GM12878 (cell line): ENCODE data around the gene SULF2. TPM values are rescaled to one million over a fixed set of nuclear protein-coding genes. Genes with fewer than 3 reads are reported as not detected.
A peak's percentile ranks its signal among the peaks of the same experiment; 100 is the strongest.

ENCODE experiments used
- ATAC-seq: fragments of 200-7000 bp; cut with Tn5 transposase; 3 replicates; pipeline ENCODE4 v1.9.1; 2020; ENCODE audit warnings: mild to moderate bottlenecking, moderate library complexity
- BruUV-seq: library from RNA; stranded (reverse); fragments of 400-500 nt; replicated peaks from 2 replicates; lab custom pipeline; 2021; lab: Mats Ljungman, UMichigan
- CTCF ChIA-PET: fragments of 300-600 bp; sonication (Branson Sonifier 250); formaldehyde crosslinking; extraction: SDS; loops from one replicate; lab custom pipeline; 2021; ENCODE audit warnings: inconsistent platforms; lab: Yijun Ruan, JAX
- POLR2A ChIA-PET: fragments of 350-600 bp; formaldehyde crosslinking; extraction: SDS; loops from one replicate; lab custom pipeline; 2021; ENCODE audit warnings: inconsistent platforms; lab: Charles Lee
- RAD21 ChIA-PET: fragments of 300-600 bp; sonication (Branson Sonifier 250); formaldehyde crosslinking; loops from one replicate; lab custom pipeline; 2023; ENCODE audit warnings: antibody characterized with exemption; ENCODE audit not compliant: unreplicated experiment; lab: Charles Lee
- SMC1A ChIA-PET: fragments of 300-600 bp; sonication (Branson Sonifier 250); formaldehyde crosslinking; loops from one replicate; lab custom pipeline; 2023; ENCODE audit not compliant: unreplicated experiment, uncharacterized antibody; lab: Charles Lee
- DNase-seq: peaks from one replicate; pipeline ENCODE4 v3.0.0-alpha.2; 2011; ENCODE audit warnings: low read depth, low spot score
- FAIRE-seq: peaks from 3 replicates; lab custom pipeline; 2011; peaks lifted over from hg19 to GRCh38; lab: Jason Lieb, UNC
- H2AFZ ChIP-seq: 2 replicates; pipeline ENCODE4 v1.6.0; 2011; ENCODE audit warnings: low read depth, low read length, control low read depth; ENCODE audit not compliant: control insufficient read depth
- H3K27ac ChIP-seq: 2 replicates; pipeline ENCODE4 v1.5.1; 2011; ENCODE audit warnings: control low read depth; ENCODE audit not compliant: control insufficient read depth, insufficient read depth
- H3K27me3 ChIP-seq, 2 experiments: replicated peaks in 1 of 2; 2 replicates each; pipeline versions ENCODE4 v1.6.0 to v1.6.1; 2011; ENCODE audit warnings: low read length in 1 of 2; ENCODE audit not compliant: control insufficient read depth in 2 of 2, insufficient read depth in 2 of 2
- H3K36me3 ChIP-seq, 2 experiments: 2 replicates each; pipeline ENCODE4 v1.5.1; 2011; ENCODE audit warnings: low read length in 1 of 2; ENCODE audit not compliant: control insufficient read depth in 2 of 2, insufficient read depth in 2 of 2
- H3K4me1 ChIP-seq: 2 replicates; pipeline ENCODE4 v1.6.1; 2011; ENCODE audit warnings: mild to moderate bottlenecking, low read length, moderate library complexity, mixed read lengths; ENCODE audit not compliant: control insufficient read depth, insufficient read depth
- H3K4me2 ChIP-seq: 2 replicates; pipeline ENCODE4 v1.6.0; 2011; ENCODE audit warnings: control low read depth; ENCODE audit not compliant: control insufficient read depth, insufficient read depth
- H3K4me3 ChIP-seq: fragments of 200-600 bp; sonication (generic); 2 replicates; pipeline ENCODE4 v1.5.1; 2016
- H3K79me2 ChIP-seq: 2 replicates; pipeline ENCODE4 v1.6.0; 2011; ENCODE audit warnings: low read length; ENCODE audit not compliant: control insufficient read depth, insufficient read depth
- H3K9ac ChIP-seq: 2 replicates; pipeline ENCODE4 v1.8.0; 2011; ENCODE audit warnings: low read length, control low read depth, mixed read lengths; ENCODE audit not compliant: control insufficient read depth, insufficient read depth
- H3K9me3 ChIP-seq: replicated peaks from 3 replicates; pipeline ENCODE4 v1.5.1; 2011; ENCODE audit warnings: mild to moderate bottlenecking, low read length; ENCODE audit not compliant: control insufficient read depth, insufficient read depth
- H4K20me1 ChIP-seq: 2 replicates; pipeline ENCODE4 v1.6.0; 2011; ENCODE audit not compliant: control insufficient read depth, insufficient read depth
- ATF7 ChIP-seq: fragments of 450-650 bp; IDR thresholded peaks from 2 replicates; pipeline ENCODE4 v1.6.1; 2016; ENCODE audit warnings: low read depth, mild to moderate bottlenecking
- CEBPB ChIP-seq, 2 experiments: fragments of 150-350 bp in 1 of 2; IDR thresholded peaks; 2 replicates each; pipeline ENCODE4 v1.6.1; 2012 to 2014; ENCODE audit warnings: low read depth in 2 of 2, low read length in 2 of 2, borderline replicate concordance in 1 of 2, inconsistent platforms in 1 of 2
- E4F1 ChIP-seq: fragments of 450-650 bp; IDR thresholded peaks from 2 replicates; pipeline ENCODE4 v1.6.1; 2018; ENCODE audit warnings: borderline replicate concordance, mild to moderate bottlenecking; ENCODE audit not compliant: partially characterized antibody
- ETV6 ChIP-seq, 2 experiments: fragments of 450-650 bp in 1 of 2; IDR thresholded peaks in 1 of 2; conservative IDR thresholded peaks in 1 of 2; 2 replicates each; pipeline ENCODE4 v1.6.1; 2014; ENCODE audit warnings: antibody characterized with exemption in 1 of 2, borderline replicate concordance in 1 of 2, low read depth in 1 of 2, mild to moderate bottlenecking in 1 of 2, moderate library complexity in 1 of 2
- HDGF ChIP-seq: fragments of 450-650 bp; IDR thresholded peaks from 2 replicates; pipeline ENCODE4 v1.6.1; 2016; ENCODE audit warnings: antibody characterized with exemption
- POLR2AphosphoS5 ChIP-seq: IDR thresholded peaks from 2 replicates; pipeline ENCODE4 v1.6.1; 2011; ENCODE audit warnings: mild to moderate bottlenecking, low read length, inconsistent platforms
- RAD51 ChIP-seq: fragments of 450-650 bp; IDR thresholded peaks from 2 replicates; pipeline ENCODE4 v1.6.1; 2016; ENCODE audit warnings: moderate library complexity, mild to moderate bottlenecking, inconsistent platforms
- RB1 ChIP-seq: fragments of 450-650 bp; formaldehyde crosslinking; IDR thresholded peaks from 2 replicates; pipeline ENCODE4 v1.6.1; 2017; ENCODE audit warnings: mild to moderate bottlenecking, borderline replicate concordance
- SP1 ChIP-seq: IDR thresholded peaks from one replicate; pipeline ENCODE4 v1.6.1; 2011; ENCODE audit warnings: low read depth, low read length
- SPI1 ChIP-seq: IDR thresholded peaks from 2 replicates; pipeline ENCODE4 v1.6.1; 2011; ENCODE audit warnings: low read depth, mild to moderate bottlenecking, low read length, moderate library complexity, borderline replicate concordance; ENCODE audit not compliant: insufficient read depth
- YY1 ChIP-seq: IDR thresholded peaks from 2 replicates; pipeline ENCODE4 v1.6.1; 2011; ENCODE audit warnings: low read depth, mild to moderate bottlenecking, low read length
- WGBS: methylation state at CpG from one replicate; pipeline ENCODE4 v1.1.6; 2016; ENCODE audit warnings: low lambda C conversion rate; ENCODE audit not compliant: insufficient replicate concordance, insufficient coverage; ENCODE audit errors: missing lambda C conversion rate; 5-methylcytosine and 5-hydroxymethylcytosine counted together
- in situ Hi-C: fragments of 300-500 bp; cut with MboI; formaldehyde crosslinking; loops from 9 replicates; pipeline ENCODE4 v1.14.3; 2018; ENCODE audit warnings: mixed read lengths
- intact Hi-C: fragments of 100-400 bp; cut with micrococcal nuclease; formaldehyde crosslinking; loops from one replicate; pipeline ENCODE4 v1.14.2; 2022; ENCODE audit not compliant: unreplicated experiment
- polyA plus RNA-seq, 11 experiments: library from polyadenylated mRNA; depleted of rRNA in 4 of 11; unstranded in 6 of 11; stranded (reverse) in 5 of 11; fragments of >200 nt; fragmentation: Nextera tagmentation in 4 of 11; fragmentation: Illumina TruSeq in 1 of 11; extraction: Ambion mirVana in 4 of 11; extraction: Trizol in 1 of 11; gene quantifications; 1 replicate in 1 of 11; 2 replicates in 10 of 11; pipeline versions ENCODE4 v1.2.1 to v1.2.3, GENCODE V29; 2011 to 2016; ENCODE audit warnings: inconsistent platforms in 2 of 11, missing spikeins in 2 of 11, low read depth in 1 of 11
- total RNA-seq, 4 experiments: library from RNA; depleted of rRNA in 3 of 4; stranded (reverse); fragments of >200 nt in 3 of 4; fragmentation: Illumina TruSeq in 1 of 4; extraction: Trizol in 1 of 4; gene quantifications; 2 replicates each; pipeline versions ENCODE4 v1.2.1 to v1.2.3, GENCODE V29; 2013 to 2021
- TF ChIP-seq, protein P1 (sequence below): fragments of 450-650 bp; IDR thresholded peaks from 2 replicates; pipeline ENCODE4 v1.6.1; 2014; ENCODE audit warnings: mild to moderate bottlenecking

Gene SULF2
- total and polyA plus RNA-seq, 10 of the 15 experiments (the other 5 are each of a cell fraction or from before 2014, with no cell fraction given): 0.69 to 4.1 (median 1.6) TPM

GRCh38 chr20:47789081-47789763 is 3.9 kb upstream of the SULF2 start:
- Histone ChIP-seq H3K4me3 (no peak overlapping the region), H3K36me3 (no peaks in the 10 kb centered on the region), H3K27me3 (peaks cover 5 to 18% of the 10 kb centered on the region in 2 experiments), H3K79me2 (no peaks in the 10 kb centered on the region), H3K4me2 (no peak overlapping the region), H2AFZ (no peak overlapping the region), H4K20me1 (no peaks in the 10 kb centered on the region), H3K9me3 (no peaks in the 10 kb centered on the region), H3K4me1 (0 out of 2 replicates have a peak, but pooled peaks cover 2% of the 10 kb centered on the region)
- ChIA-PET POLR2A (no interaction called here), CTCF (interaction anchor here (1.7 kb wide), 1 partner anchor 830 kb away, joined by 3 read pairs; no protein-coding TSS in a partner anchor), RAD21 (no interaction called here)
- WGBS: 26% methylated on average over 12 of the region's 12 CpGs
- ATAC-seq (no peak), DNase-seq (no peak)
- TF ChIP-seq ETV6 (conservative IDR thresholded peaks at IDR 0.05 in 1 of 2, IDR thresholded peaks at IDR 0.05 in 1 of 2; ENCODE audit: borderline replicate concordance in 1 of 2, low read depth in 1 of 2) (peak in 1 of 2 experiments; percentile 72; a peak in 1 of 4 replicates), SPI1 (no peak)
- TF ChIP-seq, all 136 proteins: peak for 1
- no peak overlapping the region for H3K27ac ChIP-seq
- intact Hi-C loops: no loop called here
- no peak for FAIRE-seq
- in situ Hi-C loops: loop anchor here (5.0 kb wide), 1 partner anchor 828 kb away; no protein-coding TSS in a partner anchor
- no peak overlapping the region for H3K9ac ChIP-seq
- SMC1A ChIA-PET: no interaction called here
- BruUV-seq: no TSS peak

- H3K9ac ChIP-seq: no peak overlapping the region
- H2AFZ ChIP-seq: no peak overlapping the region
- intact Hi-C loops (no loop called here), in situ Hi-C loops (loop anchor here (5.0 kb wide), 1 partner anchor 829 kb away; no protein-coding TSS in a partner anchor)
- 35% methylated on average over 11 of the region's 11 CpGs for WGBS
- no peaks in the 10 kb centered on the region for H4K20me1 ChIP-seq
- FAIRE-seq (no peak), ATAC-seq (no peak), DNase-seq (no peak)
- 0 out of 2 replicates have a peak, but pooled peaks cover 2% of the 10 kb centered on the region for H3K4me1 ChIP-seq
- H3K9me3 ChIP-seq: no peaks in the 10 kb centered on the region
- H3K79me2 ChIP-seq: no peaks in the 10 kb centered on the region
- no TSS peak for BruUV-seq
- CTCF ChIA-PET: interaction anchor here (1.7 kb wide), 1 partner anchor 831 kb away, joined by 3 read pairs; no protein-coding TSS in a partner anchor
- H3K27me3 ChIP-seq: peaks cover 6 to 18% of the 10 kb centered on the region in 2 experiments
- H3K4me2 ChIP-seq: no peak overlapping the region
- POLR2A ChIA-PET: no interaction called here
- no peaks in the 10 kb centered on the region for H3K36me3 ChIP-seq
- no peak overlapping the region for H3K4me3 ChIP-seq
- no peak overlapping the region for H3K27ac ChIP-seq
- SMC1A ChIA-PET: no interaction called here
- RAD21 ChIA-PET: no interaction called here
- TF ChIP-seq E4F1 (no peak), ATF7 (no peak), RAD51 (no peak), POLR2AphosphoS5 (no peak), HDGF (no peak), RB1 (no peak), YY1 (no peak), CEBPB (IDR thresholded peaks at IDR 0.05; ENCODE audit: borderline replicate concordance in 1 of 2, low read depth in 2 of 2, low read length in 2 of 2) (no peak), SP1 (no peak)
- TF ChIP-seq, protein P1, sequence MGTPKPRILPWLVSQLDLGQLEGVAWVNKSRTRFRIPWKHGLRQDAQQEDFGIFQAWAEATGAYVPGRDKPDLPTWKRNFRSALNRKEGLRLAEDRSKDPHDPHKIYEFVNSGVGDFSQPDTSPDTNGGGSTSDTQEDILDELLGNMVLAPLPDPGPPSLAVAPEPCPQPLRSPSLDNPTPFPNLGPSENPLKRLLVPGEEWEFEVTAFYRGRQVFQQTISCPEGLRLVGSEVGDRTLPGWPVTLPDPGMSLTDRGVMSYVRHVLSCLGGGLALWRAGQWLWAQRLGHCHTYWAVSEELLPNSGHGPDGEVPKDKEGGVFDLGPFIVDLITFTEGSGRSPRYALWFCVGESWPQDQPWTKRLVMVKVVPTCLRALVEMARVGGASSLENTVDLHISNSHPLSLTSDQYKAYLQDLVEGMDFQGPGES: no peak
These were observed 3.4 kb upstream of the SULF2 start for GRCh38 chr20:47788741-47789080.
